Neutrophil (primary cell): Measurements from ENCODE around the gene LRCOL1.

Experiments
- H3K27ac ChIP-seq: fragments of 200-600 bp; sonication (generic); 2 replicates; pipeline ENCODE4 v1.5.1; 2016; ENCODE audit warnings: mild to moderate bottlenecking, moderate library complexity
- H3K27me3 ChIP-seq: fragments of 200-600 bp; sonication (generic); 2 replicates; pipeline ENCODE4 v1.6.0; 2016; ENCODE audit warnings: mild to moderate bottlenecking
- H3K36me3 ChIP-seq: fragments of 200-600 bp; sonication (generic); 2 replicates; pipeline ENCODE4 v1.5.1; 2017
- H3K4me1 ChIP-seq, 2 experiments: fragments of 200-600 bp in 1 of 2; sonication (generic) in 1 of 2; 1 replicate in 1 of 2; 2 replicates in 1 of 2; pipeline versions ENCODE4 v1.5.1 to v1.6.1; 2013 to 2016; ENCODE audit warnings: low read depth in 1 of 2, low read length in 1 of 2, mild to moderate bottlenecking in 1 of 2, moderate library complexity in 1 of 2; ENCODE audit not compliant: control insufficient read depth in 1 of 2, insufficient read depth in 1 of 2
- H3K4me3 ChIP-seq, 2 experiments: fragments of 200-600 bp in 1 of 2; sonication (generic) in 1 of 2; 1 replicate in 1 of 2; 2 replicates in 1 of 2; pipeline ENCODE4 v1.5.1; 2013 to 2016; ENCODE audit warnings: low read depth in 1 of 2, low read length in 1 of 2, mild to moderate bottlenecking in 1 of 2, moderate library complexity in 1 of 2
- H3K9me3 ChIP-seq: fragments of 200-600 bp; sonication (generic); 2 replicates; pipeline ENCODE4 v1.5.1; 2016
- CTCF ChIP-seq: fragments of 200-600 bp; sonication (generic); IDR thresholded peaks from 2 replicates; pipeline ENCODE4 v1.5.1; 2016; ENCODE audit warnings: antibody characterized with exemption

Gene LRCOL1

GRCh38 chr12:132606466-132606865, 3.9 kb downstream of the LRCOL1 start:
- H3K36me3 ChIP-seq: no peaks in the 10 kb centered on the region
- no peaks in the 10 kb centered on the region for H3K4me1 ChIP-seq
- TF ChIP-seq CTCF: no peak
- H3K27ac ChIP-seq: no peak overlapping the region
- peaks cover 100% of the 10 kb centered on the region for H3K27me3 ChIP-seq
- no peaks in the 10 kb centered on the region for H3K9me3 ChIP-seq
- no peak overlapping the region for H3K4me3 ChIP-seq

- Histone ChIP-seq H3K9me3 (no peaks in the 10 kb centered on the region), H3K27me3 (peaks cover 100% of the 10 kb centered on the region), H3K4me3 (no peak overlapping the region), H3K27ac (no peak overlapping the region), H3K36me3 (no peaks in the 10 kb centered on the region), H3K4me1 (no peaks in the 10 kb centered on the region)
- no peak for TF ChIP-seq CTCF
Measured at GRCh38 chr12:132605892-132606291, 4.5 kb downstream of the LRCOL1 start.

- peaks cover 0 to 4% of the 10 kb centered on the region in 2 experiments for H3K4me1 ChIP-seq
- H3K27ac ChIP-seq: no peak overlapping the region
- no peak overlapping the region for H3K4me3 ChIP-seq
- TF ChIP-seq CTCF: no peak
- H3K27me3 ChIP-seq: peaks cover 100% of the 10 kb centered on the region
- H3K9me3 ChIP-seq: no peaks in the 10 kb centered on the region
- H3K36me3 ChIP-seq: no peaks in the 10 kb centered on the region
Measured at GRCh38 chr12:132604668-132605441, 5.5 kb downstream of the LRCOL1 start.

- H3K9me3 ChIP-seq: no peaks in the 10 kb centered on the region
- H3K36me3 ChIP-seq: no peaks in the 10 kb centered on the region
- no peak for TF ChIP-seq CTCF
- H3K4me1 ChIP-seq: peaks cover 0 to 4% of the 10 kb centered on the region in 2 experiments
- no peak overlapping the region for H3K4me3 ChIP-seq
- H3K27ac ChIP-seq: no peak overlapping the region
- H3K27me3 ChIP-seq: peaks cover 100% of the 10 kb centered on the region
Measured at GRCh38 chr12:132604151-132604618, 6.2 kb downstream of the LRCOL1 start.

- Histone ChIP-seq H3K4me1 (peaks cover 0 to 8% of the 10 kb centered on the region in 2 experiments), H3K27ac (no peak overlapping the region), H3K36me3 (no peaks in the 10 kb centered on the region), H3K9me3 (no peaks in the 10 kb centered on the region), H3K27me3 (peaks cover 100% of the 10 kb centered on the region), H3K4me3 (no peak overlapping the region)
- no peak for TF ChIP-seq CTCF
Measured at GRCh38 chr12:132603240-132604150, 6.9 kb downstream of the LRCOL1 start.
